HTERT RPE-1 (cell line): Measurements from ENCODE around the gene PLEKHH2.
"Not testable (repeated sequence)": the region's sequence is repeated elsewhere in the genome, so short reads cannot be mapped to it uniquely, and the experiment has no call there.

Experiments
- in situ Hi-C: fragments of 300-500 bp; cut with MboI; formaldehyde crosslinking; loops from 4 replicates; pipeline ENCODE4 v1.14.3; 2020; ENCODE audit warnings: low sequenced_read_pairs

Gene PLEKHH2

GRCh38 chr2:43715300-43716098 lies 78.4 kb downstream of the PLEKHH2 start:
- in situ Hi-C loops = no loop called here

- in situ Hi-C loops = no loop called here
These were observed 80.3 kb downstream of the PLEKHH2 start for GRCh38 chr2:43717322-43717721.

- in situ Hi-C loops = no loop called here
These were observed 81.6 kb downstream of the PLEKHH2 start for GRCh38 chr2:43718530-43719124.

- in situ Hi-C loops = no loop called here
These were observed 87.9 kb downstream of the PLEKHH2 start for GRCh38 chr2:43724728-43725526.

GRCh38 chr2:43725711-43726246 lies 88.7 kb downstream of the PLEKHH2 start:
- in situ Hi-C loops = no loop called here

GRCh38 chr2:43726961-43727633 lies 90.0 kb downstream of the PLEKHH2 start:
- in situ Hi-C loops = not testable (repeated sequence)

GRCh38 chr2:43727634-43728014 lies 90.6 kb downstream of the PLEKHH2 start:
- in situ Hi-C loops = no loop called here

- in situ Hi-C loops = no loop called here
These were observed 92.6 kb downstream of the PLEKHH2 start for GRCh38 chr2:43729491-43730174.

GRCh38 chr2:43731211-43731610 lies 94.2 kb downstream of the PLEKHH2 start:
- in situ Hi-C loops = no loop called here

- in situ Hi-C loops = no loop called here
These were observed 99.6 kb downstream of the PLEKHH2 start for GRCh38 chr2:43736637-43737036.

GRCh38 chr2:43737097-43737854 lies 100.2 kb downstream of the PLEKHH2 start:
- in situ Hi-C loops = no loop called here

- in situ Hi-C loops = no loop called here
These were observed 100.8 kb downstream of the PLEKHH2 start for GRCh38 chr2:43737855-43738254.

- in situ Hi-C loops = no loop called here
These were observed 101.2 kb downstream of the PLEKHH2 start for GRCh38 chr2:43738257-43738656.

- in situ Hi-C loops = no loop called here
These were observed 106.6 kb downstream of the PLEKHH2 start for GRCh38 chr2:43743706-43744105.

- in situ Hi-C loops = no loop called here
These were observed 108.4 kb downstream of the PLEKHH2 start for GRCh38 chr2:43745457-43745856.

GRCh38 chr2:43748333-43748732 lies 111.3 kb downstream of the PLEKHH2 start:
- in situ Hi-C loops = no loop called here

- in situ Hi-C loops = no loop called here
These were observed 112.5 kb downstream of the PLEKHH2 start for GRCh38 chr2:43749583-43749982.

GRCh38 chr2:43751476-43751990 lies 114.5 kb downstream of the PLEKHH2 start:
- in situ Hi-C loops = no loop called here

- in situ Hi-C loops = no loop called here
These were observed 115.2 kb downstream of the PLEKHH2 start for GRCh38 chr2:43752302-43752701.
